Ovary (tissue), 9 donors: ENCODE measurements around the gene TC2N. TPM values are rescaled to one million over a fixed set of nuclear protein-coding genes. Genes with fewer than 3 reads are reported as not detected.

Experiments
- DNase-seq, 5 donors: peaks; one replicate each; pipeline ENCODE4 v3.0.0-alpha.2; 2019 to 2020
- H3K27ac ChIP-seq, 2 donors: fragments of 200-600 bp; one replicate each; pipeline versions ENCODE4 v1.5.1 to v1.8.0; 2019 to 2022
- H3K27me3 ChIP-seq: fragments of 200-600 bp; one replicate; pipeline ENCODE4 v1.8.0; 2022
- H3K36me3 ChIP-seq: fragments of 200-600 bp; sonication (generic); one replicate; pipeline ENCODE4 v1.5.1; 2019
- H3K4me1 ChIP-seq: one replicate; pipeline ENCODE4 v1.8.1; 2013; ENCODE audit warnings: mild to moderate bottlenecking, moderate library complexity; ENCODE audit not compliant: insufficient read depth
- H3K4me3 ChIP-seq: fragments of 200-600 bp; sonication (generic); one replicate; pipeline ENCODE4 v1.5.1; 2017
- H3K9me3 ChIP-seq, 2 donors: fragments of 200-600 bp in 1 of 2; sonication (generic) in 1 of 2; one replicate each; pipeline versions ENCODE4 v1.5.1 to v1.8.1; 2013 to 2019; ENCODE audit warnings: mild to moderate bottlenecking in 1 of 2, moderate library complexity in 1 of 2
- EP300 ChIP-seq: sonication (generic); formaldehyde crosslinking; IDR thresholded peaks from one replicate; pipeline ENCODE4 v1.6.1; 2017; ENCODE audit warnings: antibody characterized with exemption
- POLR2A ChIP-seq: fragments of 450-650 bp; IDR thresholded peaks from one replicate; pipeline ENCODE4 v1.6.1; 2017; ENCODE audit warnings: antibody characterized with exemption, mild to moderate bottlenecking, moderate library complexity
- WGBS, 3 donors: extraction: QIAGEN DNeasy Blood & Tissue Kit in 1 of 3; methylation state at CpG; one replicate each; pipeline versions ENCODE4 v1.1.5 to v1.1.7; 2013 to 2017; 5-methylcytosine and 5-hydroxymethylcytosine counted together
- intact Hi-C, 4 donors: fragments of 100-400 bp; cut with DNase I; formaldehyde crosslinking; loops; one replicate each; pipeline versions ENCODE4 v1.11.0 to v1.15.1; 2022 to 2023
- polyA plus RNA-seq, 2 donors: library from polyadenylated mRNA; stranded (reverse); fragments of 200-250 nt in 1 of 2; fragments of 350-450 nt in 1 of 2; fragmentation: Illumina TruSeq in 1 of 2; extraction: RNeasy Lipid Tissue Mini Kit (QIAGEN cat#74804) in 1 of 2; gene quantifications; one replicate each; pipeline ENCODE4 v1.2.3, GENCODE V29; 2013 to 2014
- total RNA-seq, 7 donors: library from RNA; depleted of rRNA in 2 of 7; stranded (reverse); fragments of >200 nt in 2 of 7; fragmentation: NEBNext Ultra II Directional in 3 of 7; extraction: Animal tissue kit (Norgen Biotek cat#: 25700) in 3 of 7; gene quantifications; one replicate each; pipeline versions ENCODE4 v1.1.0 to v1.2.4, GENCODE V29; 2016 to 2023
- TF ChIP-seq, protein P1 (sequence below), 3 donors: fragments of 450-650 bp in 2 of 3; fragments of 200-600 bp in 1 of 3; IDR thresholded peaks; one replicate each; pipeline versions ENCODE4 v1.5.1 to v1.8.0; 2016 to 2022; ENCODE audit warnings: antibody characterized with exemption in 3 of 3, mild to moderate bottlenecking in 1 of 3
- donor health status: DM: no; HTN: no; CAD: no; lungs with moderate emphysema.
- donor health status: DM: no; HTN: no; CAD: no.
- donor health status: Bipolar disorder and iron deficiency.
- donor health status: DM: yes; HTN: yes; CAD: no.
- donor health status: DM: no; HTN: no; CAD: no.
- donor health status: DM: yes; HTN: yes; CAD: no.

TC2N gene
- total and polyA plus RNA-seq, 9 donors: 2.2 to 81.7 (median 12.4) TPM

DNA sequence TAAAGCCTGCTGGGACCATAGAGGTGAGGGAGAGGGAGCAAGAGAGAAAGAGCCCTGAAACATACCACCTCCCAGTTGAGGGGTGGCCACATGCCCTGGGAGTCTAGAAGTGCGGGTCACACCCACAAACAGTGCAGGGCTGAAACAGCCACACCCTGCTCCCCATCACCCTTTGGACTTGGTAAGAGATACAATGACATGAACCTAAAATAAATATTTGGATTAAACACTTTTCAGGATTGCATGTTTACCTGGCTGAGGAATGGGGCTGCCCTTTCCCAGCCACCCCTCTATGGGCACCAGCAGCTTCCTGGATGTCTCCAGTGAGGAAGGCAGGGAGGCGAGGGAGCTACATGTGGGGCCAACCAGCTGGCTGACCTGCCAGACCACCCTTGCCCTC lies 39.0 kb upstream of the TC2N start:
- no peaks in the 10 kb centered on the region for H3K36me3 ChIP-seq
- peaks cover 8% of the 10 kb centered on the region for H3K4me1 ChIP-seq
- no peaks in the 10 kb centered on the region for H3K9me3 ChIP-seq
- TF ChIP-seq EP300 (no peak), POLR2A (no peak)
- TF ChIP-seq, protein P1, sequence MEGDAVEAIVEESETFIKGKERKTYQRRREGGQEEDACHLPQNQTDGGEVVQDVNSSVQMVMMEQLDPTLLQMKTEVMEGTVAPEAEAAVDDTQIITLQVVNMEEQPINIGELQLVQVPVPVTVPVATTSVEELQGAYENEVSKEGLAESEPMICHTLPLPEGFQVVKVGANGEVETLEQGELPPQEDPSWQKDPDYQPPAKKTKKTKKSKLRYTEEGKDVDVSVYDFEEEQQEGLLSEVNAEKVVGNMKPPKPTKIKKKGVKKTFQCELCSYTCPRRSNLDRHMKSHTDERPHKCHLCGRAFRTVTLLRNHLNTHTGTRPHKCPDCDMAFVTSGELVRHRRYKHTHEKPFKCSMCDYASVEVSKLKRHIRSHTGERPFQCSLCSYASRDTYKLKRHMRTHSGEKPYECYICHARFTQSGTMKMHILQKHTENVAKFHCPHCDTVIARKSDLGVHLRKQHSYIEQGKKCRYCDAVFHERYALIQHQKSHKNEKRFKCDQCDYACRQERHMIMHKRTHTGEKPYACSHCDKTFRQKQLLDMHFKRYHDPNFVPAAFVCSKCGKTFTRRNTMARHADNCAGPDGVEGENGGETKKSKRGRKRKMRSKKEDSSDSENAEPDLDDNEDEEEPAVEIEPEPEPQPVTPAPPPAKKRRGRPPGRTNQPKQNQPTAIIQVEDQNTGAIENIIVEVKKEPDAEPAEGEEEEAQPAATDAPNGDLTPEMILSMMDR (IDR thresholded peaks at IDR 0.05): no peak
- intact Hi-C loops: no loop called here
- H3K4me3 ChIP-seq: no peak overlapping the region
- no peaks in the 10 kb centered on the region for H3K27me3 ChIP-seq
- no peak overlapping the region for H3K27ac ChIP-seq
- WGBS, 3 donors: 91 to 97% (median 93%) methylated on average over 2 of the region's 2 CpGs
- no peak for DNase-seq

DNA sequence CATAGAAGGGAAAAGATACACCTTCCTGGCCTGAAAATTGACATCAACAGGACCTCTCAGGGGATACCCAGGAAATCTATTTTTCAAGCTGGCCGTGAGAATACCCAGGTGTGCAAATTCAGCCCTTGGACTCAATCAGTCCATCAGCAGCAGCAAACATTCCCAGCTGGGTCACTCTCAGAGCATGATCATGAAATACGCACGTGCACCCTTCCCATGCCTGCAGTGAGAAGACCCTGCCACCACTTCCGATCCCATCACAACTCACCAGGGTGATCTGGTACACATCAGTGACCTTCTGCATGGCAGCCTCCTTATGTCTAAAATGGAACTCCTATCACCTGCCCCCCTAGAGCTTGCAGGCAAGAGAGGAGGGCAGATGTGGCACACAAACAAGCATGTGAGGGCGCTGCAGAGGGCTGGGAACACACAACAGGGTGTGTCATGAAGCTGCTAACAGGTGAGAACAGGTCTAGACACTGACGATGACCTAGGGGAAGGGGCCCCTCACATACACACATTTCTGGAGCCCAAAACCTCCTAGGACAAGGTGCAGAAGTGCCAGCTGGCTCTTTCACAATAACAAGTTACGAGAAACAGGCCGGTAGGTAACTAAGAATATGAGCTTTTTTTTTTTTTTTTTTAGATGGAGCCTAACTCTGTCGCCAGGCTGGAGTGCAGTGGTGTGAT lies 37.8 kb upstream of the TC2N start:
- DNase-seq: no peak
- H3K36me3 ChIP-seq: no peaks in the 10 kb centered on the region
- 94 to 98% (median 97%) methylated on average over 9 of the region's 9 CpGs for WGBS, 3 donors
- H3K27ac ChIP-seq: no peak overlapping the region
- no peak overlapping the region for H3K4me3 ChIP-seq
- no peaks in the 10 kb centered on the region for H3K9me3 ChIP-seq
- TF ChIP-seq POLR2A (no peak), EP300 (no peak)
- TF ChIP-seq, protein P1 (IDR thresholded peaks at IDR 0.05): no peak
- intact Hi-C loops: loop anchor here in 1 of 4 donors (5.0 kb wide), 1 partner anchor 1272 kb away; no protein-coding TSS in a partner anchor
- H3K4me1 ChIP-seq: peaks cover 13% of the 10 kb centered on the region
- no peaks in the 10 kb centered on the region for H3K27me3 ChIP-seq

DNA sequence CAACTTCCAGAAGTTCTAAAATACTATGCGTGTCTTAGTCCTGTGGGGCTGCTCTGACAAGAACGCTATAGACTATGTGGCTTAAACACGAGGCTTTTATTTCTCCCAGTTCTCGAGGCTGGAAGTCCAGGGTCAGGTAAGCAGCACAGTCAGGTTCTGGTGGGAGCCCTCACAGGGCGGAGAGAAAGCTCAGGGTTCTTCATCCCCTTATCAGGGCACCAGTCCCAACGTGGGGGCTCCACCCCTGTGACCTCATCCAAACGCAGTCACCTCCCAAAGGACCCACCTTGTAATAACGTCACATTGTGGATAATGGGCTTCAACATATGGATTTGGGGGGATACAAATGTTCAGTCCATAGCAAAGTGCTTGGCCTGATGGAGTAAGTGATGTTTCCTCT lies 37.1 kb upstream of the TC2N start:
- no peak overlapping the region for H3K27ac ChIP-seq
- intact Hi-C loops: loop anchor here in 1 of 4 donors (5.0 kb wide), 1 partner anchor 1273 kb away; no protein-coding TSS in a partner anchor
- H3K4me3 ChIP-seq: no peak overlapping the region
- WGBS, 3 donors: 83 to 91% (median 86%) methylated on average over 8 of the region's 8 CpGs
- TF ChIP-seq EP300 (no peak), POLR2A (no peak)
- TF ChIP-seq, protein P1 (IDR thresholded peaks at IDR 0.05): no peak
- H3K9me3 ChIP-seq: no peaks in the 10 kb centered on the region
- H3K36me3 ChIP-seq: no peaks in the 10 kb centered on the region
- peaks cover 13% of the 10 kb centered on the region for H3K4me1 ChIP-seq
- no peaks in the 10 kb centered on the region for H3K27me3 ChIP-seq
- no peak for DNase-seq

DNA sequence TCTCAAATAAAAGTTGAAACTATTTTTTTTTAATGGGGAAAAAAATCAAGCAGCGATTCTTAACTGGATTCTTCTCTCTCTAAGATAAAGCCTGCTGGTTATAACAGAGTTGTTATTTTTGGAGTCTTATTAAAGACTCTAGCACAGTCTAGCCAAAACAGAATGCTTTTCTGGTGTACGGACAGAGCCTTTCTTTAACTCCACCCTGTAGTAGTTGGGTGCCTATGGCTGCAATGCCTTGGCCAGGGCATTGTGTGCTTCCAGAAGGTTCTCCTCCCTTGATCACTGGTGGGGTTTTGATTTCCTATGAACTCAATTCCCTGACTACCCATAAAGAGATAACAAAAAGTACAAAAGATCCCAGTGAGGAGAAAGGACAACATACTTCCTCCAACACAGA lies 35.7 kb upstream of the TC2N start:
- no peak for DNase-seq
- peaks cover 13% of the 10 kb centered on the region for H3K4me1 ChIP-seq
- no peaks in the 10 kb centered on the region for H3K27me3 ChIP-seq
- H3K4me3 ChIP-seq: no peak overlapping the region
- 6 to 13% (median 11%) methylated on average over 2 of the region's 2 CpGs for WGBS, 3 donors
- H3K9me3 ChIP-seq: no peaks in the 10 kb centered on the region
- no peak overlapping the region for H3K27ac ChIP-seq
- intact Hi-C loops: loop anchor here in 1 of 4 donors (5.0 kb wide), 1 partner anchor 1274 kb away; no protein-coding TSS in a partner anchor
- no peaks in the 10 kb centered on the region for H3K36me3 ChIP-seq
- TF ChIP-seq POLR2A (no peak), EP300 (no peak)
- TF ChIP-seq, protein P1 (IDR thresholded peaks at IDR 0.05): no peak
